Activated effector memory CD4-positive, alpha-beta T cell treated with anti-CD3 and anti-CD28 coated beads, Interleukin-2, amount 50 U/mL, for 16 hours (primary cell): Measurements from ENCODE around the gene TMEM254.

Source experiments
- DNase-seq: peaks from one replicate; pipeline ENCODE4 v3.0.0-alpha.2; 2020

The TMEM254 gene

GRCh38 chr10:80133687-80134086 lies 55.2 kb downstream of the TMEM254 start:
- DNase-seq = peak; percentile 16

GRCh38 chr10:80136134-80136571 lies 57.7 kb downstream of the TMEM254 start:
- peak; percentile 39 for DNase-seq

GRCh38 chr10:80137031-80137862 lies 58.8 kb downstream of the TMEM254 start:
- DNase-seq = peak; percentile 45

GRCh38 chr10:80137920-80138319 lies 59.5 kb downstream of the TMEM254 start:
- peak; percentile 19 for DNase-seq

- no peak for DNase-seq
These were observed 60.8 kb downstream of the TMEM254 start for GRCh38 chr10:80139265-80139664.

- DNase-seq = peak; percentile 27
These were observed 61.8 kb downstream of the TMEM254 start for GRCh38 chr10:80140251-80140650.

GRCh38 chr10:80141696-80142460 lies 63.4 kb downstream of the TMEM254 start:
- DNase-seq = peak; percentile 44
